HG03066 (cell line): ENCODE data around the gene ZNF92.
"Not testable (repeated sequence)": the region's sequence is repeated elsewhere in the genome, so short reads cannot be mapped to it uniquely, and the experiment has no call there.

Experiments used
- ATAC-seq: cut with Tn5 transposase; IDR thresholded peaks from one replicate; pipeline ENCODE4 v1.9.1; 2021; ENCODE audit warnings: low read depth; ENCODE audit not compliant: unreplicated experiment

The ZNF92 gene

GRCh38 chr7:65422670-65423069, 49.0 kb downstream of the ZNF92 start:
- ATAC-seq = no peak

- not testable (repeated sequence) for ATAC-seq
Measured at GRCh38 chr7:65423286-65423685, 49.6 kb downstream of the ZNF92 start.

- no peak for ATAC-seq
Measured at GRCh38 chr7:65429642-65430343, 56.1 kb downstream of the ZNF92 start.

- ATAC-seq = no peak
Measured at GRCh38 chr7:65430344-65431186, 56.9 kb downstream of the ZNF92 start.

GRCh38 chr7:65434307-65434706, 60.7 kb downstream of the ZNF92 start:
- no peak for ATAC-seq

- no peak for ATAC-seq
Measured at GRCh38 chr7:65436163-65436562, 62.5 kb downstream of the ZNF92 start.

DNA sequence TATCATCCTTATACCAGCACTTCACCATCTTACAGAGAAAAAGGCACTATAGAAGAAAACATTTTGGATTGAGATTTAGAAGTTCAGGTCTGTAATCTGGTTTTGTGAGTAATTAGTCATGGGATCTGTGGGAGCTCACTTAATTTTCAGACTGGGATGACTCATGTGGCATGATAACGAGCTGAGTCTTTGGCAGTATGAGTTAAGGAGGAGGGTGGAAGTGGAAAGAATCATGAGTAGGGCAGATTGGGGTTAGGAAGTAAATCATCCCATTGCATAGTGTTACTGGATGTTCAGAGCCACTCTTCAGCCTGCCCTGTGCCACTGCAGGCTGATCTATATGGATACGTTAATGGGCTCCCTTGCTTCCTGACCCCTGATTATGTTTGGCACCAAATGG, 64.9 kb downstream of the ZNF92 start:
- no peak for ATAC-seq

- ATAC-seq = no peak
Measured at GRCh38 chr7:65441010-65441409, 67.4 kb downstream of the ZNF92 start.

- ATAC-seq = no peak
Measured at GRCh38 chr7:65444205-65444842, 70.7 kb downstream of the ZNF92 start.

- no peak for ATAC-seq
Measured at GRCh38 chr7:65444899-65445823, 71.5 kb downstream of the ZNF92 start.

DNA sequence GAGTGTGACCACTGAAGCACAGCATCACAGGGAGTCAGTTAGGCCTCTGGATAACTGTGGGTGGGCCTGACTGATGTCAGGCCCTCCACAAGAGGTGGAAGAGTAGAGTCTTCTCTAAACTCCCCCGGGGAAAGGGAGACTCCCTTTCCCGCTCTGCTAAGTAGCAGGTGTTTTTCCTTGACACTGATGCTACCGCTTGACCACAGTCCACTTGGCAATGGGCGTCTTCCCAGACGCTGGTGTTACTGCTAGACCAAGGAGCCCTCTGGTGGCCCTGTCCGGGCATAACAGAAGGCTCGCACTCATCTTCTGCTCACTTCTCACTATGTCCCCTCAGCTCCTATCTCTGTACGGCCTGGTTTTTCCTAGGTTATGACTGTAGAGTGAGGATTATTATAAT, 73.4 kb downstream of the ZNF92 start:
- ATAC-seq = not testable (repeated sequence)

GRCh38 chr7:65448816-65449504, 75.3 kb downstream of the ZNF92 start:
- ATAC-seq = no peak

- ATAC-seq = no peak
Measured at GRCh38 chr7:65449505-65449852, 75.8 kb downstream of the ZNF92 start.
